Measurements from ENCODE around the gene CYP27B1. TPM values are rescaled to one million over a fixed set of nuclear protein-coding genes. Genes with fewer than 3 reads are reported as not detected.

CYP27B1 gene
- total RNA-seq, 1 experiment from 2014 or later = 11.6 TPM

DNA sequence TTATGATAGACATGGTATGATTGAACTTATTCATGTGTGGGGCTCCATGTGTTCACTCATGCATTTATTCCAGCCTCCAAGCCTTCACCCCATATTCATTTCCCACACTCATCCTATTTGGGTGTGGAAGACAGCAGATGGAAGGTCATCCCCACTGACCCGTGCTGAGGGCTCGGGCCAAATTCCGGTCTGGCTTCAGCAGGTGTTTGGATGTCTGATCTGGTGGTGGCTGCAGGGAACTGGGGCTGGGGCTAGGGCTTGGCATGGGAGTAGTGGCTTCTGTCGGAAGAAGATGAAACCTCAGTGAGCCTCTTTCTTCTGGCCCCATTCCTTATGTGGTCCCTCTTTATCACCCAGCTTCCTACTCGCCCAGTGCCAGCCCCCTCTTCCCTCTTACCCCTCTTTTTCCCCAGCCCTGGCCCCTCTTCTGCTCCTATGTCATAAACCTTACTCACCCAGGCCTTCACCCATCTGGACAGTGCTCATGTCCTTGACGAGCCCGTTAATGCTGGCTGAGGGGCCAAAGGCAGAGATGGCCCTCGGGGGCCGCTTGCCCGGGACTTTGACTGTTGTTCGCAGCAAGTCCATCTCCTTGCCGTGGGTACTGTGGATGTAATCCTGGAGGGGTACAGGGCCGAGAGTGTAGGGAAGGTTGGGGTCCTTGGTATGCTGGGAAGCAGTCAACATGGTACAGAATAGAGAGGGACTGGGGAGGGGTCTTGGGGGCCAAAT is 36.4 kb downstream of the CYP27B1 start:
- DNase-seq (ENCODE audit: low read depth, low spot score) (no peak), ATAC-seq (no peak)
- H3K9ac ChIP-seq (ENCODE audit: low read length) = no peak overlapping the region
- ChIA-PET CTCF (no interaction called here), RAD21 (ENCODE audit: low non-redundant PET in 1 of 2, low total read pairs in 2 of 2, uncharacterized antibody in 2 of 2, unreplicated experiment in 2 of 2) (no interaction called here), POLR2A (no interaction called here)
- no peaks in the 10 kb centered on the region for H3K79me2 ChIP-seq (ENCODE audit: insufficient read depth, low read length)
- TF ChIP-seq POLR2AphosphoS5 (IDR thresholded peaks at IDR 0.05; ENCODE audit: low read depth, low read length) (no peak), SRF (IDR thresholded peaks at IDR 0.05; ENCODE audit: low read depth) (no peak), SP1 (IDR thresholded peaks at IDR 0.05; ENCODE audit: low read depth) (no peak), POLR2A (IDR thresholded peaks at IDR 0.05; ENCODE audit: borderline replicate concordance, extremely low read depth, insufficient read depth, insufficient read length) (no peak), ZNF274 (IDR thresholded peaks at IDR 0.05; ENCODE audit: low read depth, low read length) (no peak), EZH2 (IDR thresholded peaks at IDR 0.05) (no peak), ELF1 (IDR thresholded peaks at IDR 0.05; ENCODE audit: borderline replicate concordance, low read depth) (no peak), CBX3 (IDR thresholded peaks at IDR 0.05; ENCODE audit: low read depth) (no peak)
- TF ChIP-seq, protein P1, sequence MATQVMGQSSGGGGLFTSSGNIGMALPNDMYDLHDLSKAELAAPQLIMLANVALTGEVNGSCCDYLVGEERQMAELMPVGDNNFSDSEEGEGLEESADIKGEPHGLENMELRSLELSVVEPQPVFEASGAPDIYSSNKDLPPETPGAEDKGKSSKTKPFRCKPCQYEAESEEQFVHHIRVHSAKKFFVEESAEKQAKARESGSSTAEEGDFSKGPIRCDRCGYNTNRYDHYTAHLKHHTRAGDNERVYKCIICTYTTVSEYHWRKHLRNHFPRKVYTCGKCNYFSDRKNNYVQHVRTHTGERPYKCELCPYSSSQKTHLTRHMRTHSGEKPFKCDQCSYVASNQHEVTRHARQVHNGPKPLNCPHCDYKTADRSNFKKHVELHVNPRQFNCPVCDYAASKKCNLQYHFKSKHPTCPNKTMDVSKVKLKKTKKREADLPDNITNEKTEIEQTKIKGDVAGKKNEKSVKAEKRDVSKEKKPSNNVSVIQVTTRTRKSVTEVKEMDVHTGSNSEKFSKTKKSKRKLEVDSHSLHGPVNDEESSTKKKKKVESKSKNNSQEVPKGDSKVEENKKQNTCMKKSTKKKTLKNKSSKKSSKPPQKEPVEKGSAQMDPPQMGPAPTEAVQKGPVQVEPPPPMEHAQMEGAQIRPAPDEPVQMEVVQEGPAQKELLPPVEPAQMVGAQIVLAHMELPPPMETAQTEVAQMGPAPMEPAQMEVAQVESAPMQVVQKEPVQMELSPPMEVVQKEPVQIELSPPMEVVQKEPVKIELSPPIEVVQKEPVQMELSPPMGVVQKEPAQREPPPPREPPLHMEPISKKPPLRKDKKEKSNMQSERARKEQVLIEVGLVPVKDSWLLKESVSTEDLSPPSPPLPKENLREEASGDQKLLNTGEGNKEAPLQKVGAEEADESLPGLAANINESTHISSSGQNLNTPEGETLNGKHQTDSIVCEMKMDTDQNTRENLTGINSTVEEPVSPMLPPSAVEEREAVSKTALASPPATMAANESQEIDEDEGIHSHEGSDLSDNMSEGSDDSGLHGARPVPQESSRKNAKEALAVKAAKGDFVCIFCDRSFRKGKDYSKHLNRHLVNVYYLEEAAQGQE (IDR thresholded peaks at IDR 0.05; ENCODE audit: low read depth) = no peak
- H2AFZ ChIP-seq (ENCODE audit: low read depth, low read length, poor library complexity, severe bottlenecking) = no peak overlapping the region
- H3K4me2 ChIP-seq (ENCODE audit: low read length) = no peak overlapping the region
- peaks cover 4 to 15% of the 10 kb centered on the region in 2 experiments; a peak in 3 of 4 replicates for H3K36me3 ChIP-seq (ENCODE audit: control insufficient read depth in 1 of 2, insufficient read depth in 2 of 2, low read length in 2 of 2)
- no peak overlapping the region for H3K27ac ChIP-seq (ENCODE audit: low read depth, low read length)
- no peaks in the 10 kb centered on the region for H4K20me1 ChIP-seq (ENCODE audit: insufficient read depth)
- H3K27me3 ChIP-seq (ENCODE audit: insufficient read depth, low read length) = no peaks in the 10 kb centered on the region
- H3K9me2 ChIP-seq (ENCODE audit: insufficient read depth) = no peaks in the 10 kb centered on the region
- H3K4me1 ChIP-seq (ENCODE audit: control insufficient read depth in 1 of 2, insufficient read depth in 2 of 2, low read length in 2 of 2) = peaks cover 7 to 18% of the 10 kb centered on the region in 2 experiments; a peak in 3 of 4 replicates
- H3K9me3 ChIP-seq (ENCODE audit: control insufficient read depth in 1 of 2, insufficient read depth in 1 of 2, low read depth in 1 of 2, low read length in 2 of 2) = no peaks in the 10 kb centered on the region
- H3K4me3 ChIP-seq (replicated peaks in 1 of 2; ENCODE audit: low read depth in 1 of 2, low read length in 2 of 2) = no peak overlapping the region
- intact Hi-C loops (cut with micrococcal nuclease) = no loop called here
- BruUV-seq (replicated peaks) = no TSS peak

Measured in HCT116 (cell line).